Mesothelial cell of epicardium (in vitro differentiated cells): Measurements from ENCODE around the gene KRI1. TPM values are rescaled to one million over a fixed set of nuclear protein-coding genes. Genes with fewer than 3 reads are reported as not detected.

Experiments
- DNase-seq, 2 experiments: peaks; one replicate each; pipeline ENCODE4 v3.0.0; 2021; ENCODE audit warnings: low spot score in 2 of 2; ENCODE audit not compliant: unreplicated experiment in 2 of 2
- H3K27ac Mint-ChIP-seq: 2 replicates; pipeline ENCODE4 v1.8.0; 2021; ENCODE audit warnings: mixed read lengths
- H3K27me3 Mint-ChIP-seq: 2 replicates; pipeline ENCODE4 v1.8.0; 2021; ENCODE audit warnings: low read depth, mixed read lengths
- H3K36me3 Mint-ChIP-seq: 2 replicates; pipeline ENCODE4 v1.8.0; 2021; ENCODE audit warnings: mixed read lengths
- H3K4me1 Mint-ChIP-seq: 2 replicates; pipeline ENCODE4 v1.8.0; 2021; ENCODE audit warnings: mixed read lengths
- H3K4me3 Mint-ChIP-seq: 2 replicates; pipeline ENCODE4 v1.8.0; 2021; ENCODE audit warnings: mild to moderate bottlenecking, moderate library complexity, mixed read lengths
- H3K9me3 Mint-ChIP-seq: 2 replicates; pipeline ENCODE4 v1.8.0; 2021; ENCODE audit warnings: mixed read lengths
- CTCF ChIP-seq: fragments of 200-600 bp; sonication (generic); IDR thresholded peaks from one replicate; pipeline ENCODE4 v1.5.0; 2021; ENCODE audit warnings: antibody characterized with exemption; ENCODE audit not compliant: unreplicated experiment
- total RNA-seq: library from RNA; stranded (reverse); gene quantifications from 3 replicates; pipeline ENCODE4 v1.2.1, GENCODE V29; 2021

KRI1 gene
- total RNA-seq = 27.4 to 31.2 TPM (median 30.6 TPM) in 3 replicates

- Mint-ChIP-seq H3K4me3 (peak within 1 kb of the TSS; percentile 87), H3K4me1 (peaks cover 38% of the 10 kb centered on the region), H3K27ac (peak within 1 kb of the TSS; percentile 91), H3K36me3 (no peaks in the 10 kb centered on the region), H3K27me3 (no peaks in the 10 kb centered on the region), H3K9me3 (no peaks in the 10 kb centered on the region)
- DNase-seq = peak; percentile 97 to 98
- peak; percentile 71 for TF ChIP-seq CTCF
These were observed at the start of gene KRI1 for GRCh38 chr19:10565567-10566407. TSS of gene KRI1 (minus strand) at chr19:10566010. CDS start at chr19:10565999, 11 bp downstream.

GRCh38 chr19:10612499-10613119, 46.8 kb upstream of the KRI1 start:
- Mint-ChIP-seq H3K4me3 (no peak overlapping the region), H3K27me3 (no peaks in the 10 kb centered on the region), H3K4me1 (peaks cover 6% of the 10 kb centered on the region), H3K27ac (peak overlapping the region; percentile 66), H3K36me3 (peaks cover 7% of the 10 kb centered on the region), H3K9me3 (no peaks in the 10 kb centered on the region)
- DNase-seq = no peak
- no peak for TF ChIP-seq CTCF

GRCh38 chr19:10611907-10612306, 46.1 kb upstream of the KRI1 start:
- H3K4me3 Mint-ChIP-seq = no peak overlapping the region
- peaks cover 7% of the 10 kb centered on the region for H3K36me3 Mint-ChIP-seq
- H3K4me1 Mint-ChIP-seq = no peaks in the 10 kb centered on the region
- no peak for TF ChIP-seq CTCF
- DNase-seq = no peak
- H3K9me3 Mint-ChIP-seq = no peaks in the 10 kb centered on the region
- no peak overlapping the region for H3K27ac Mint-ChIP-seq
- no peaks in the 10 kb centered on the region for H3K27me3 Mint-ChIP-seq

GRCh38 chr19:10604460-10604980, 38.7 kb upstream of the KRI1 start:
- Mint-ChIP-seq H3K27me3 (peaks cover 1% of the 10 kb centered on the region), H3K27ac (peak overlapping the region; percentile 76), H3K9me3 (no peaks in the 10 kb centered on the region), H3K4me1 (peaks cover 19% of the 10 kb centered on the region), H3K4me3 (peak overlapping the region; percentile 79), H3K36me3 (no peaks in the 10 kb centered on the region)
- no peak for TF ChIP-seq CTCF
- no peak for DNase-seq

GRCh38 chr19:10603873-10604459, 38.2 kb upstream of the KRI1 start:
- DNase-seq = no peak
- H3K36me3 Mint-ChIP-seq = no peaks in the 10 kb centered on the region
- H3K4me1 Mint-ChIP-seq = peaks cover 19% of the 10 kb centered on the region
- no peaks in the 10 kb centered on the region for H3K9me3 Mint-ChIP-seq
- TF ChIP-seq CTCF = no peak
- peak overlapping the region; percentile 79 for H3K4me3 Mint-ChIP-seq
- H3K27me3 Mint-ChIP-seq = peaks cover 1% of the 10 kb centered on the region
- peak overlapping the region; percentile 76 for H3K27ac Mint-ChIP-seq
